ENCODE measurements around the gene NANOGP8.
"Not testable (repeated sequence)": the region's sequence is repeated elsewhere in the genome, so short reads cannot be mapped to it uniquely, and the experiment has no call there.

NANOGP8 gene

GRCh38 chr15:35095941-35096340 is 10.8 kb upstream of the NANOGP8 start:
- Histone ChIP-seq H3K27ac (ENCODE audit: low read depth, low read length) (no peak overlapping the region), H3K27me3 (ENCODE audit: control insufficient read depth, insufficient read depth, low read length) (no peaks in the 10 kb centered on the region), H3K9me3 (ENCODE audit: control insufficient read depth, insufficient read depth, low read length) (no peaks in the 10 kb centered on the region), H3K9ac (ENCODE audit: low read depth, low read length) (no peak overlapping the region), H3K36me3 (ENCODE audit: control insufficient read depth, insufficient read depth, low read length) (no peaks in the 10 kb centered on the region), H3K4me3 (ENCODE audit: low read depth, low read length) (no peak overlapping the region), H3K4me1 (ENCODE audit: control insufficient read depth, insufficient read depth, low read length) (no peaks in the 10 kb centered on the region)

GRCh38 chr15:35092846-35093245 is 7.8 kb upstream of the NANOGP8 start:
- no peak overlapping the region for H3K9ac ChIP-seq (ENCODE audit: low read depth, low read length)
- H3K27ac ChIP-seq (ENCODE audit: low read depth, low read length): no peak overlapping the region
- H3K36me3 ChIP-seq (ENCODE audit: control insufficient read depth, insufficient read depth, low read length): no peaks in the 10 kb centered on the region
- H3K9me3 ChIP-seq (ENCODE audit: control insufficient read depth, insufficient read depth, low read length): no peaks in the 10 kb centered on the region
- no peaks in the 10 kb centered on the region for H3K27me3 ChIP-seq (ENCODE audit: control insufficient read depth, insufficient read depth, low read length)
- no peak overlapping the region for H3K4me3 ChIP-seq (ENCODE audit: low read depth, low read length)
- H3K4me1 ChIP-seq (ENCODE audit: control insufficient read depth, insufficient read depth, low read length): no peaks in the 10 kb centered on the region

- Histone ChIP-seq H3K36me3 (ENCODE audit: control insufficient read depth, insufficient read depth, low read length) (no peaks in the 10 kb centered on the region), H3K4me1 (ENCODE audit: control insufficient read depth, insufficient read depth, low read length) (no peaks in the 10 kb centered on the region), H3K27me3 (ENCODE audit: control insufficient read depth, insufficient read depth, low read length) (no peaks in the 10 kb centered on the region), H3K9me3 (ENCODE audit: control insufficient read depth, insufficient read depth, low read length) (no peaks in the 10 kb centered on the region), H3K27ac (ENCODE audit: low read depth, low read length) (no peak overlapping the region), H3K4me3 (ENCODE audit: low read depth, low read length) (no peak overlapping the region), H3K9ac (ENCODE audit: low read depth, low read length) (no peak overlapping the region)
Measured at GRCh38 chr15:35092311-35092710, 7.2 kb upstream of the NANOGP8 start.

- no peaks in the 10 kb centered on the region for H3K9me3 ChIP-seq (ENCODE audit: control insufficient read depth, insufficient read depth, low read length)
- no peaks in the 10 kb centered on the region for H3K4me1 ChIP-seq (ENCODE audit: control insufficient read depth, insufficient read depth, low read length)
- no peak overlapping the region for H3K27ac ChIP-seq (ENCODE audit: low read depth, low read length)
- H3K27me3 ChIP-seq (ENCODE audit: control insufficient read depth, insufficient read depth, low read length): no peaks in the 10 kb centered on the region
- no peaks in the 10 kb centered on the region for H3K36me3 ChIP-seq (ENCODE audit: control insufficient read depth, insufficient read depth, low read length)
- H3K9ac ChIP-seq (ENCODE audit: low read depth, low read length): no peak overlapping the region
- H3K4me3 ChIP-seq (ENCODE audit: low read depth, low read length): no peak overlapping the region
Measured at GRCh38 chr15:35090104-35090807, 5.2 kb upstream of the NANOGP8 start.

- no peak overlapping the region for H3K4me3 ChIP-seq (ENCODE audit: low read depth, low read length)
Measured at GRCh38 chr15:35089551-35089950, 4.5 kb upstream of the NANOGP8 start.

GRCh38 chr15:35088329-35088728 is 3.2 kb upstream of the NANOGP8 start:
- Histone ChIP-seq H3K9me3 (ENCODE audit: control insufficient read depth, insufficient read depth, low read length) (no peaks in the 10 kb centered on the region), H3K4me3 (ENCODE audit: low read depth, low read length) (no peak overlapping the region), H3K36me3 (ENCODE audit: control insufficient read depth, insufficient read depth, low read length) (no peaks in the 10 kb centered on the region), H3K27ac (ENCODE audit: low read depth, low read length) (no peak overlapping the region), H3K4me1 (ENCODE audit: control insufficient read depth, insufficient read depth, low read length) (no peaks in the 10 kb centered on the region), H3K9ac (ENCODE audit: low read depth, low read length) (no peak overlapping the region), H3K27me3 (ENCODE audit: control insufficient read depth, insufficient read depth, low read length) (no peaks in the 10 kb centered on the region)

More at GRCh38 chr15:35089551-35089950, 4.5 kb upstream of the NANOGP8 start:
- H3K4me1 ChIP-seq (ENCODE audit: control insufficient read depth, insufficient read depth, low read length): no peaks in the 10 kb centered on the region
- H3K27ac ChIP-seq (ENCODE audit: low read depth, low read length): no peak overlapping the region
- no peak overlapping the region for H3K9ac ChIP-seq (ENCODE audit: low read depth, low read length)
- H3K27me3 ChIP-seq (ENCODE audit: control insufficient read depth, insufficient read depth, low read length): no peaks in the 10 kb centered on the region
- H3K36me3 ChIP-seq (ENCODE audit: control insufficient read depth, insufficient read depth, low read length): no peaks in the 10 kb centered on the region
- H3K9me3 ChIP-seq (ENCODE audit: control insufficient read depth, insufficient read depth, low read length): no peaks in the 10 kb centered on the region

- Histone ChIP-seq H3K27me3 (ENCODE audit: control insufficient read depth, insufficient read depth, low read length) (no peaks in the 10 kb centered on the region), H3K9ac (ENCODE audit: low read depth, low read length) (no peak overlapping the region), H3K9me3 (ENCODE audit: control insufficient read depth, insufficient read depth, low read length) (no peaks in the 10 kb centered on the region), H3K36me3 (ENCODE audit: control insufficient read depth, insufficient read depth, low read length) (no peaks in the 10 kb centered on the region), H3K4me3 (ENCODE audit: low read depth, low read length) (no peak overlapping the region), H3K4me1 (ENCODE audit: control insufficient read depth, insufficient read depth, low read length) (no peaks in the 10 kb centered on the region), H3K27ac (ENCODE audit: low read depth, low read length) (no peak overlapping the region)
Measured at GRCh38 chr15:35087759-35088158, 2.7 kb upstream of the NANOGP8 start.

GRCh38 chr15:35082371-35083348 is 2.4 kb downstream of the NANOGP8 start:
- H3K4me1 ChIP-seq (ENCODE audit: control insufficient read depth, insufficient read depth, low read length); H3K36me3 ChIP-seq (ENCODE audit: control insufficient read depth, insufficient read depth, low read length); H3K9me3 ChIP-seq (ENCODE audit: control insufficient read depth, insufficient read depth, low read length); H3K27me3 ChIP-seq (ENCODE audit: control insufficient read depth, insufficient read depth, low read length); H3K9ac ChIP-seq (ENCODE audit: low read depth, low read length); H3K27ac ChIP-seq (ENCODE audit: low read depth, low read length); H3K4me3 ChIP-seq (ENCODE audit: low read depth, low read length): not testable (repeated sequence)

GRCh38 chr15:35081626-35082365 is 3.3 kb downstream of the NANOGP8 start:
- not testable (repeated sequence) for H3K27ac ChIP-seq (ENCODE audit: low read depth, low read length); H3K9ac ChIP-seq (ENCODE audit: low read depth, low read length); H3K36me3 ChIP-seq (ENCODE audit: control insufficient read depth, insufficient read depth, low read length); H3K27me3 ChIP-seq (ENCODE audit: control insufficient read depth, insufficient read depth, low read length); H3K4me1 ChIP-seq (ENCODE audit: control insufficient read depth, insufficient read depth, low read length); H3K4me3 ChIP-seq (ENCODE audit: low read depth, low read length); H3K9me3 ChIP-seq (ENCODE audit: control insufficient read depth, insufficient read depth, low read length)

- Histone ChIP-seq H3K4me1 (ENCODE audit: control insufficient read depth, insufficient read depth, low read length) (0 out of 2 replicates have a peak, but pooled peaks cover 4% of the 10 kb centered on the region), H3K4me3 (ENCODE audit: low read depth, low read length) (no peak overlapping the region), H3K9me3 (ENCODE audit: control insufficient read depth, insufficient read depth, low read length) (no peaks in the 10 kb centered on the region; the same call in 1 of the 2 replicates), H3K27ac (ENCODE audit: low read depth, low read length) (no peak overlapping the region), H3K36me3 (ENCODE audit: control insufficient read depth, insufficient read depth, low read length) (no peaks in the 10 kb centered on the region), H3K27me3 (ENCODE audit: control insufficient read depth, insufficient read depth, low read length) (no peaks in the 10 kb centered on the region), H3K9ac (ENCODE audit: low read depth, low read length) (no peak overlapping the region)
Measured at GRCh38 chr15:35080226-35080625, 4.9 kb downstream of the NANOGP8 start.

Data from HUES48 (cell line).